ENCODE measurements around the gene CD58.

The CD58 gene

DNA sequence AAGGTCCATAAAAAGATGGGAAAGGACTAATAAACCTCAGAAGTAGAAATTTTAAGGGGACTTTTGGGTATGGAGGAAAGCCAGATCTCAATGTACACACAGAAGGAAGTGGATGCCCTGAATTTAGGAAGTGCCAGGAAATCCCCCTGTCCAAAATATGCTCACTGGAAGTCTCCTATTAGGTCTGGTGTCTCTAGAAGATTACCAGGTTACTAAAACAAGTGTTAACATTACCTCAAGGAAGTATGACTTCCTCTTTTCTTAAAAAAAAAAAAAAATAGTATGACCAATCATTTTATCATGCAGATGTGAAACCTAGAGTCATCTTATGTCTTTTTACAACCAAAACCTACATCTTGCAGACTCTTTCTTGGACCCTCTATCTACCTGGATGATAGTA is 30.7 kb downstream of the CD58 start:
- TF ChIP-seq, protein P1, sequence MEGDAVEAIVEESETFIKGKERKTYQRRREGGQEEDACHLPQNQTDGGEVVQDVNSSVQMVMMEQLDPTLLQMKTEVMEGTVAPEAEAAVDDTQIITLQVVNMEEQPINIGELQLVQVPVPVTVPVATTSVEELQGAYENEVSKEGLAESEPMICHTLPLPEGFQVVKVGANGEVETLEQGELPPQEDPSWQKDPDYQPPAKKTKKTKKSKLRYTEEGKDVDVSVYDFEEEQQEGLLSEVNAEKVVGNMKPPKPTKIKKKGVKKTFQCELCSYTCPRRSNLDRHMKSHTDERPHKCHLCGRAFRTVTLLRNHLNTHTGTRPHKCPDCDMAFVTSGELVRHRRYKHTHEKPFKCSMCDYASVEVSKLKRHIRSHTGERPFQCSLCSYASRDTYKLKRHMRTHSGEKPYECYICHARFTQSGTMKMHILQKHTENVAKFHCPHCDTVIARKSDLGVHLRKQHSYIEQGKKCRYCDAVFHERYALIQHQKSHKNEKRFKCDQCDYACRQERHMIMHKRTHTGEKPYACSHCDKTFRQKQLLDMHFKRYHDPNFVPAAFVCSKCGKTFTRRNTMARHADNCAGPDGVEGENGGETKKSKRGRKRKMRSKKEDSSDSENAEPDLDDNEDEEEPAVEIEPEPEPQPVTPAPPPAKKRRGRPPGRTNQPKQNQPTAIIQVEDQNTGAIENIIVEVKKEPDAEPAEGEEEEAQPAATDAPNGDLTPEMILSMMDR (IDR thresholded peaks at IDR 0.05): no peak

DNA sequence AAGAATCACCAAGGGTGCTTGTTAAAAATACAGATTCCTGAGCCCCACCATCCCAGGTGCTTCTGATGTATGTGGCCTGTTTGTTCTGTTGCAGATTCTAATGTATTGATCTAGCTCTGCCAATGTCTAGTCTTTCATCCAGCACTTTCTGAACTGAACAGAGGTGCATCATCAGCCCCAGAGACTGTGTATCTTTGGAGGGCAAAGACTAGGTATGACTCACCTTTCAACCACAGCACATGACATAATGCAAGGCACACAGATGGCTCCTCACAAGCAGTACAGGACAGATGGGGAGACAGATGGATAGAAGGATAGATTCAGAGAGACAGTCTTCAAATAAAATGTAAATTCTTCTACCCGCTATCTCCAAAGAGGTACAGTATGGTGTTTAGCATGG is 32.3 kb downstream of the CD58 start:
- TF ChIP-seq, protein P1 (IDR thresholded peaks at IDR 0.05): no peak

DNA sequence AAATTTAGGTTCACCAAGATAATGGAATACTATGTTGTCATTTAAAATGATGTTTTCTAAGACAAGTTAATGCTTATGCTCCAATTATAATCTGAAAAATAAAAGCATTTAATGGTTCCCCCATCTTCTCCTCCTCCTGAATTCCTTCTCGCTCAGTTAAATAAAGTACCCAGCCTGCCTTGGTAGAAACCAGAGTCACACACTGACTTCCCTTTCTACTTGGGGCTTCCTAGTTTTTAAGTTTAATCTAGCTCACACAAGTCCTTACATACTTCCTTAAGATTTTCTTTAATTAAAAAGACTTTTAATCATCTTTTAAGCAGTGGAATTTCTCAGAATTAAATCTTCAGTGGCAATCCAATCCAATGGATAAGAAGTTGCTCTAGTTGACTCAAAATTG is 32.9 kb downstream of the CD58 start:
- TF ChIP-seq, protein P1 (IDR thresholded peaks at IDR 0.05): no peak

DNA sequence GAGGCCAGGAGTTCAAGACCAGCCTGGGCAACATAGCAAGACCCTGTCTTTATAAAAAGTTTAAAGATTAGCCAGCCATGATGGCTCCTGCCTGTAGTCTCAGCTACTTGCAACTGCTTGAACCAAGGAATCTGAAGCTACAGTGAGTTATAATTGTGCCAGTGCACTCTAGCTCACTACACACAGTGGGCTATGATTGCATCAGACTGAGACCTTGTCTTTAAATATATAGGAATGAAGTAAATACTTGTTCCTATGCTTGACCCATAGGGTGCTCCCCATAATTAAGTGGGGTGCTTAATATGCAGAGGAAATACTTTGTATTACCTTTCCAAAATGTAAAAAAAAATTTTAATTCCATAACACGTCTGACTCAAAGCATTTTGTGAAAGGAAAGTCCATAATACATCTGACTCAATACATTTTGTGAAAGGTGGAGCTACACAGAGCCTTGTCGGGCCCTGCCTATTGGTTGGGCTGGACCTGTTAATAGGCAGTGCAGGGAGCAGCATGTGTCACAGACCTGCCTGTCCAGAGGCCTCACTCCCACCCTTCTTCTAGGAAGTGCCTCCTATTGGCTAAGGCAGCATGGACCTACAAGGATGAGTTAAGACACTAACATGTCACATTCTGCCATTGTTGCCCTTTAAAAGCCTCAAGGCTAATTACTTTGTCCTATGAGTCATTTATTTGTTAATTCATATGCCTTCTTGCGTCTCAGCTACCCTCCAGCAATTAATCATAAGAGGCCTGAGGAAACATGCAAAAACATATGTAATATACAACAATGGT is 33.6 kb downstream of the CD58 start:
- TF ChIP-seq, protein P1 (IDR thresholded peaks at IDR 0.05): no peak

DNA sequence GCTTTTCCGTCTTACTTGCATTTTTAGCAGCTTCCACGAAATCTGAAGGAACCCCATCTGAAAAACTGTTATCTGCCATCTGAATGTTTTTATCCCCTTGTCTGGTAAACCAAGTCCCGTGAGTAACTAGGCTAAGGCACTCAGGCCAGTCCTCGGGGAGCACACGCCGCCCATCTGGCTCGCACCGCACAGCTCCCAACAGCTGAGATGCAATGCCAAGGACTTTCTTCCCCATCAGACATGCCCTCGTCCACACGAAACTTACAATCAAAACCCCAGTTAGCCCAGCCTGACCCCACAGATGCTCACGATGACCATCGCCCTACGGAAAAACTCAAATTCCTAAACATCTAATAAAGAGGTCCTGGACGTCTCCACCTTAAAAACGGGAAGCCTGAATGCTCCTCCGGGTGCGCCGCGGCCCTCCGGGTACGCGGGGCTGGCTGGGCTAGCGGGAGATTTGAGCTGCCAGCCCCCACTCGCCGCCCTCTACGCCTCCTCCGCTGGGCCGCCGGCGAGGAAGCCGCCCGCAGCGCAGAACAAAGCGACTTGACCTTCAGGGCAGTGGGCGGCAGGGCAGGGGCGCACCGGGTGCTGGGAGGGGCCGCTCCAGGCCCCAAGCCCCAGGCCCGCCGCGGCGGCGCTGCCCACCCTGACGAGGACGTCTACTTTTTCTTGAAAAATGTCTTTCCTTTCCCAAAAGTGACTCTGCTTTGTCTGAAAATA is 36.6 kb downstream of the CD58 start:
- TF ChIP-seq, protein P1 (IDR thresholded peaks at IDR 0.05): no peak

DNA sequence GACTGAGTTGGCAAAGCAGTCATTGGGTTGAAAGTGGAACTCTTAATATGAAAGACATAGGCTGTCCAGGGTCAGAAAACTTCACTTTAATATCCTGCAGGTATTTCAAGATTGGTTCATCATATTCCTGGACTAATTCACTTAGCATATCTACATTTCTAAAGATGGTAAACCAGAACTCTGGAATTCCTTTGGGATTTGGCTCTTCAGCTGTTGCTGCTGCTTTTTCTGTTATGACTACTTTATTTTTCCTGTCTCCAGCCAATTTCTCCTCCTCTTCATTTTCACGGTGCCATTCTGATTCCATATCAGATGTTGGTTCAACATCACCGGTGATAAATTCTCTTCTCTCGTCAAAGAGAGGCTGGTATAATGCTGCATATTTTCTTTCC is 37.4 kb downstream of the CD58 start:
- TF ChIP-seq, protein P1 (IDR thresholded peaks at IDR 0.05): no peak

DNA sequence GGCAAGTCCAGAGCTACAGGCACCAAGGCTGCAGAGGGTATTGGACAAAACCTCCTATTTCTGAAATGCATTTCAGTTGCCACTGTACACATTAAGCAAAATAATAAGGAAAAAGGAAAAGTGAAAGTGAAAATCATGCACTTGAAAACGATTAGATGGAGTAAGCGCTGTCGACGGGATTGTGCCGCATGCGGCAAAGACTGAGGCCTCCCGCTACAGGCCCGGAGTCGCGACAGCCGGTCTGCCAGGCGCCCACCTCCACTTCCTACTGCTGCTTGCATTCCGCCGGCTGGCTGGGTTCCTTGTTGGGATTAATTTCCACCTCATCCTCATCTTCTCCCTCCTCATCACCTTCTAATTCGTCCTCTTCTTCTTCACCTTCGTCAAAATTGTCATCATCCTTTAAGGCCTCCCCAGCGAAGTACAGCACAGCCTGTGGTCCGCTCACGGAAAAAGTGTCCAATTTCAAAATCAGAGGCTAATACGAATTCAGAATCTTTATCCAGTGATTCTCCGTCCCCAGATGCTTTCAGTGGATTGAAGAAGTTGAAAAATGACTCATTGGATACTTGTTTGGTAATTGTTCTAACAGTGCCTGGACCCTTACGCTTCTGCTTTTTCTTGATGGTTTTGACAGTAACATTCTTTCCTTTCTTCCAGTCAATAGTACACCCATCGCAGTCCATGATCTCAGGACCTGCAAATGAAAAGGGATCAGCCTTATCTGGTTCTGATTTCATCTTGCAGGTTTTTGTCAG is 38.0 kb downstream of the CD58 start:
- TF ChIP-seq, protein P1 (IDR thresholded peaks at IDR 0.05): no peak

Measured in LNCAP (cell line).